C4-2B (cell line): ENCODE data around the gene LLCFC1.

Source experiments
- ZFX ChIP-seq: fragments of 450-650 bp; IDR thresholded peaks from 2 replicates; pipeline ENCODE4 v1.6.1; 2017
- TF ChIP-seq, protein P1 (sequence below): fragments of 450-650 bp; conservative IDR thresholded peaks from 2 replicates; pipeline ENCODE4 v1.5.1; 2017; ENCODE audit warnings: mild to moderate bottlenecking

DNA sequence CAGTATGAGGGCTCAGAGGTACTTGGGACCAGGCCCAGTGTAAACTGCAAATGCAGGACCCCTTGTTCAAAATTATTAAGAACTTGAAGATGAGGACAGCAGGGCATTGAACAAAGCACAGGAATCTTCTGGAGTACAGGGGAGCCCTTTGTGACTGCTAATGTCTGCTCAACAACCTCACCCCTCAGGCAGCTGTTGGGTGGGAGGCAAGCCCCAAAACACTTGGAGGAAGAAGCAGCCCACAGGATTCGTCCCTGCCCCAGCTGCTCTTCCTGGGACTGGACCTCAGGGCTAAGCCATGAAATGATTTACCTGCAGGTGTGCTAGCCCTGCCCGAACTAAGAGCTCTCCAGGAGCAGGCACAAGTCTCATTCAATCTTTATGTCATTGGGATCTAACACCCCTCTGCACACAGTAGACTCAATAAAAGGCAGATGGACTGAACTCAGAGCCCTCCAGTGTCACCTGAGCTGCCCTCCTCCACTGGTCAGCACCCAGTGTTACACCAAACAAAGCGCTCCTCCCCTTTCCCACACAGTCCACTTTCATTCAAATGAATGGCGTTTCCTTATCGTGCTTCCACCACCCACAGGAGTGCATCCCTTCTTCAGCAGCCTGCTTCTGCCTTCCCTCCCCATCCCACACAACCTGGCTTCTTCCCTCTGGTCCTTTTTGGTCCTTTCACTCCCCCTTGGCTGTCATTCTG is 6.7 kb upstream of the LLCFC1 start:
- TF ChIP-seq, protein P1, sequence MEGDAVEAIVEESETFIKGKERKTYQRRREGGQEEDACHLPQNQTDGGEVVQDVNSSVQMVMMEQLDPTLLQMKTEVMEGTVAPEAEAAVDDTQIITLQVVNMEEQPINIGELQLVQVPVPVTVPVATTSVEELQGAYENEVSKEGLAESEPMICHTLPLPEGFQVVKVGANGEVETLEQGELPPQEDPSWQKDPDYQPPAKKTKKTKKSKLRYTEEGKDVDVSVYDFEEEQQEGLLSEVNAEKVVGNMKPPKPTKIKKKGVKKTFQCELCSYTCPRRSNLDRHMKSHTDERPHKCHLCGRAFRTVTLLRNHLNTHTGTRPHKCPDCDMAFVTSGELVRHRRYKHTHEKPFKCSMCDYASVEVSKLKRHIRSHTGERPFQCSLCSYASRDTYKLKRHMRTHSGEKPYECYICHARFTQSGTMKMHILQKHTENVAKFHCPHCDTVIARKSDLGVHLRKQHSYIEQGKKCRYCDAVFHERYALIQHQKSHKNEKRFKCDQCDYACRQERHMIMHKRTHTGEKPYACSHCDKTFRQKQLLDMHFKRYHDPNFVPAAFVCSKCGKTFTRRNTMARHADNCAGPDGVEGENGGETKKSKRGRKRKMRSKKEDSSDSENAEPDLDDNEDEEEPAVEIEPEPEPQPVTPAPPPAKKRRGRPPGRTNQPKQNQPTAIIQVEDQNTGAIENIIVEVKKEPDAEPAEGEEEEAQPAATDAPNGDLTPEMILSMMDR: no peak
- TF ChIP-seq ZFX: no peak
